ENCODE measurements around the gene MAGI1. TPM values are rescaled to one million over a fixed set of nuclear protein-coding genes. Genes with fewer than 3 reads are reported as not detected.

The MAGI1 gene
- polyA plus RNA-seq, 10 donors, result 9.5 to 18.3 (median 14.3) TPM

DNA sequence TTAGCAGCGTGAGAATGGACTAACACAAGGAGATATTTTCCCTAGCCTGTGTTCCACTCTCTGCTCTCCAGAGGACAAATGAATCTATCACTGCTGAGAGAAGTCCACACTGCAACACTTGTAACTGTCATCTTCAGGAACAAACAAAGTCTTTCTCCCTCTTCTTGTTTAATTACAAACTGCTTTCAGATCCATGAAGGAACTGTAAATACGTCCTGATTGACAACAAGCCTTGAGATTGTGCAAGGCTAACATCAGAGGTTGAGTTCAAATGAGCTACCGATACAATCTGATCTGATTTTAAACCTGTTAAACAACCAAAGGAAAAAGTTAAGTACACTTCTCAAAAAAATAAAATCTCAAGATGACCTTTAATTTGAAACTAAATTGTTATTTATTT is 712.1 kb downstream of the MAGI1 start:
- no peak for DNase-seq

DNA sequence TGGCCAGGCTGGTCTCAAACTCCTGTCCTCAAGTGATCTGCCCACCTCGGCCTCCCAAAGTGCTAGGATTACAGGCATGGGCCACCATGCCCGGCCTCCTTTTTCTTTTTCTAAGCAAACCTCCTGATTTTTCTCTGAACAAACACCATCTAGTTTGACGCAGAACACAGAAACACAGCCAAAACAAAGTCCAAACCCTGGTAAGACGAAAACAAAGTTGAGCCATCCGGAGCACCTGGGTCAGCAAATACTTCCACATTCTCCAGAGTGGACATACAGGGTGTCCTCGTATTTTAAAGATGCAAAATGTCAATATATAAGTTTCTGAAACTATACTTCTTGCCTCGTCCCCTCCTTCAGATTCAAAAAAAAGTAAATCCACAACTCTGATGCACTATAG is 715.8 kb downstream of the MAGI1 start:
- no peak for DNase-seq

DNA sequence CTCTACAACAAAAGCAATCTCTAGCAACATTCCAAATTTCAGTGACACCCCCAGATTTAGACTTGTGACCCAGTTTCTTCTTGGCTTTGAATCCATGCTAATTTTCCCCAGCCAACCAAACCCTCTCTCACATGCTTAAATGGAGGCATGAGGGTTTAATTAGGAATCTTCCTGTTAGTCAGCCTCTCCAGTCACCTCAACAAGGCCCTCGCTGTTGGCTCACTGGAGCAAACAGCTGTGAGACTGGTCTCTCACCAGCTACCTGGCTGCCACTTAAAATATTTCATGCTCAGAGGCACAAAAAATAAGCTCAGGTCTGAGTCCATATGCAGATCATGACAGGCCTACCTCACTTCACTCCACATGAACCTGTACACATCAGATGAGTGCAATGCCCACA is 720.5 kb downstream of the MAGI1 start:
- DNase-seq, result no peak

DNA sequence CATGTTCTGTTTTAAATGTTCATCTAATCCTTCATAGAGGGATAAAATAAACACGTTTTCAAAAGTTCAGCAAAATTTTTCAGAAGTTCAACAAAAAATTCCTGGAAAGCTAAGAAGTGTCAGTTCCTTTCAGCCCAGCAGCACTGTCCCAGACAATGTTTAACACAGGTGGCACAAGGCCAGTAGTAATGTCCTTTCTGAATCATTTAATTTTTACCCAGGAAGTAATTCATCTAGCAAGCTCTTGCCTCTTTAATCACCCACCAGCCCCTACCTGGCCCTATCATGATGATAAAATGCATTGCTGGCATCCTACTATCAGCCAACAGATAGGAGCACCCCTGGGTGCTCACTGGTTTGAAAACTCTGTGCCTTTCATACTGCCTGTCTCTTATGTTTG is 723.8 kb downstream of the MAGI1 start:
- DNase-seq, result no peak

DNA sequence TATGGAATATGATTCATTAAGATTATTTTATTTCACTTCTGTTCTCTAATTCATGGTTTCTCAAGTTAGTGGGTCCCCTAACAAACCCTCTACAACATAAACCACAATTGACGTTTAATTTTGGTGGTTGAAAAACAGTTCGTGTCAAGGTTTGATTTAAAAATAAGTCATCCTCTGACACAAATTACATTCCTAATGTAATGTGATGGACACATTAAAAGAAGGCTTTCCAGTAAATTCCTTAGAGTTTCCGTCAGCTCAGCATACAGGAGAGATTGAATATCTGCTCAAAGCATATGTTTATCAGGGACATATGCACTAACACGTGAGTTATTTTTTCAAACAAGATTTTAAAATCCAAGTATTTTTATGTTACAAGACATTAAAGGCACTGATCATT is 724.4 kb downstream of the MAGI1 start:
- DNase-seq, result no peak

DNA sequence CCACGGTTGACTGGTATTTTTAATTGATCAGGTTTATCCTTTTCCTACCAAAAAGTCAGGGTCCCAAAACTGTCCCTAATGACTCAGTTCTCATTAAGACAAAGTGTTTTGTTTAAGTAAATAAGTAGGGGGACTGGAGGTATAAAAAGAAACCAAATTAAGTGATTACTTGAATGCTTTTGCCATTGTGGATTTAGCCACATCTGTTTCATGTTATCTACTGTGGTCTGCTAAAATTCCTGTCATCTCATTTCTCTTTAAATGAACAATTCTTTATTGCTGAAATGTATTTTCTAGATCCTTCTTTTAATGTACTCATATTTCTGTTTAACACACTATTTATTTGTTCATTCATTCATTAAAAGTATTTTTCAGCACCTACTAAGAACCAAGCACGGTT is 725.1 kb downstream of the MAGI1 start:
- no peak for DNase-seq

DNA sequence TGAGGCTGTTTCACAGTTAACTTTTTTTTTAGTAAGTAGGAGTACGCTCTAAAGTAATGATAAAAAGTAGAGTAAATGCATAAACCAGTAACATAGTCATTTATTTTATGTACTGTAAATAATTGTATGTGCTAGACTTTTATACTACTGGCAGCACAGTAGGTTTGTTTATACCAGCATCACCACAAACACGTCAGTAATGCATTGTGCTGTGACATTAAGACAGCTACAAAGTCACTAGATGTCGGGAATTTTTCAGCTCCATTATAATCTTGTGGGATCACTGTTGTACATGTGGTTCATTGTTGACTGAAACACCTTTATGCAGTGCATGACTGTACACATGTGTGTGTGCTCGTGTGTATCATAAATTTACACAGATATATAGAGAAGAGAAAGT is 732.9 kb downstream of the MAGI1 start:
- no peak for DNase-seq

Other genes with a start within 250 kb of the MAGI1 start
- gene SLC25A26, start 182.1 kb upstream of the MAGI1 start, polyA plus RNA-seq (ENCODE audit: insufficient read length in 10 of 10), result 10 to 100 TPM; 19.0 to 28.1 (median 26.1) TPM

Measured in muscle of back (tissue), 11 donors.